G401.6 (cell line): ENCODE measurements around the gene TARBP2.
A peak's percentile ranks its signal among the peaks of the same experiment; 100 is the strongest.

Experiments
- FAIRE-seq: peaks from 2 replicates; lab custom pipeline; 2012; peaks lifted over from hg19 to GRCh38; lab: Jason Lieb, UNC

The TARBP2 gene

GRCh38 chr12:53500776-53501614 lies at the start of gene TARBP2:
Gene TARBP2, plus strand, starts transcription at chr12:53501283. Its CDS starts 126 bp downstream, at chr12:53501409.
- FAIRE-seq = peak; percentile 99

DNA sequence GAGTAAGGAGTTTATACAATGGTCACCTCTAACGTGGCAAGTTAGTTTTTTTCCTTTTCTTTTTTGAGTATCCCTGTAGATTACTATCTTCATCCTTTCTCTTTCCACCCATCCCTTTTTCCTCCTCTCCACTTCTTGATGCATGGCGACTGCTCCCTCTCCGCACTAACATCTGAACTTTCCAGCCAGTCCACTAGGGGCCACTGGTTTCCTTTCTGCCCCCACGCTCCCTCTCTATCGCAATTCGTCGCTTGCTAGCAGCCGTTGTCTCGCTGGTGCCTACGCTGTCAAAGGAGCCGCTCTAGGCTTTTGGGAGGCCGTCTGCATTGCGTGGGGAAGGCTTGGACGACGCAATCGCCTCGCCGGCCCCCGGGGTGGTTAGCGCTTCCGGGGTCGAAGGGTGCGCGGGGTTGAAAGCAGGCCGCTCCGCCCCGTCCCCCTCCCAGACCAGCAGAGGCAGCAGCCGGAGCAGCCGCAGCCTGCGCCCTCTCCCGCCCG lies 49.4 kb upstream of the TARBP2 start, which contains the start of gene PCBP2:
Gene PCBP2, plus strand, starts transcription at position 442 of the 498 bp plus-strand sequence. CDS start 2,699 bp downstream, outside the sequence.
- peak; percentile 98 for FAIRE-seq

DNA sequence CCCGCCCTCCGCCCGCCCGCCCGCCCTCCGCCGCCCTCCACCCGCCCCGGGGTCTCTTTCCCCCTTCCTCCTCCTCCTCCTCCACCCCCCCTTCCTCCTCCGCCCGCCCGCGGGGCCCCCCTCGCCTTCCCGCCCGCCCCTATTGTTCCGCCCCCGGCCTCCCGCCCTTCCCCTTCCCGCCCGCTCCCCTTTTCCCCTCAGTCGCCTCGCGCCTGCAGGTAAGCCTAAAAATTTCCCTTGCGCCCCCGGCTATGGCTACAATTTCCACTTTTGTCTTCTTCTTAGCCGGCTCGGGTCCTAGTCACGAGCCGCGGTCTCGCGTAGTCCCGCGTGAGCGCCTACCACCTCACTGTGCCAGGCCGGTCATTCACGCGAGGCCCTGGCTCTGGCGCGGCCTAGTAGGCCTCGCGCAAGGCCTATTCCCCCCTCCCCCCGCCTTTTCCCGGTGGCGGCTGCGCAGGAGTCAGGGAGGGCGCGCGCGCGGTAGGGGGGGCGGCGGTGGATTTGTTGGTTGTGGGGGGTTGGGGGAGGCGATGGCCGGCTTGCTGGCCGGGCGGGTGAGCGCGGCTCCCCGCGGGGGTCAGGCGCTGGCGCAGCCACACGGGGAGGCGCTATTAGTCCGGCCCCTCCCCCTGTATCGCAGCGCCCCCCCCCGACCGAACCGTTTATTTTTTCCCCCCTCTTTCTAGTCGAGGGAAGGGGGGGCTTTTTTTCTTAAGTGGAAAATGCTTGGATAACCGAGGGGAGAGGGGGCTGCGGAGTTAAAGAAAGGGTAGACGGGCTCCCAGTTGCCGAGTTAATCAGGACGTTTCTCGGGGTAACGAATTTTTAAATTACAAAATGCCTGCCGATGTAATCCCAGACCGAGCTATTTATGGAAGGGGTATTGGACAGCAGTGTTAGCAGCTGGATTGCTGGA lies 48.7 kb upstream of the TARBP2 start:
- FAIRE-seq = no peak

DNA sequence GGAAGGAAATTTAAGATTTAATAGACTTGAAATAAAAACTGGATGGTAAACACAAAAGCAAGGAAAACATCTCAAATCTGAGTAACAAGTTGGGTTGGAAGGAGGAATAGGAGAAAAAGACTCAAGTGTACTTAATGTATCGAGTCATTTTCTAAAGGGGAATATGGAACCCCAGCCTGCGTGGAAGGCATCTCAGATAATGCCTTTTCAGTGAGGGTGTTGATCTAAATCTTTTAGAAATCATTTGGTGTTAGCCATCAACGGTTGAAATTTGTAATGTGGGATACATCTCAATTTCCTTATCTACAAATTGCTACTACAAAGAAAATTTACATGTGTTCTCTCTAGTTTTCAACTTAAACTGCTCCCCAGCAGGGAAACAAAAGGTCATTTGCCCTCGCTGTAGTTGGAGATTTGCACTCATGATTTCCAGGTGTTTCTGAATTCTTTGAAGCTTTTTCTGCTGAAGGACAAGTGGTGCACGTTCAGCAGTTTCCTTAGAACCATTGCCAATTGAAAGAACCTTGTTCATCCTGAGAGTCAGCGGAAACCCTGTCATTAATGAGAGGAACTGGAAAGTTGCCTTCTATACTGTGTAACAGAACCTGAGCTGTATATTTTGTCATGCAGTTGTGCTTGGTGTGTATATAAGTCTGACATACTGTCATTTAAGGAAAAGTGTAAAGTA lies 47.0 kb upstream of the TARBP2 start:
- no peak for FAIRE-seq

GRCh38 chr12:53454707-53455106 lies 46.4 kb upstream of the TARBP2 start:
- no peak for FAIRE-seq

- FAIRE-seq = no peak
Observed at GRCh38 chr12:53456654-53457366, 44.3 kb upstream of the TARBP2 start.

DNA sequence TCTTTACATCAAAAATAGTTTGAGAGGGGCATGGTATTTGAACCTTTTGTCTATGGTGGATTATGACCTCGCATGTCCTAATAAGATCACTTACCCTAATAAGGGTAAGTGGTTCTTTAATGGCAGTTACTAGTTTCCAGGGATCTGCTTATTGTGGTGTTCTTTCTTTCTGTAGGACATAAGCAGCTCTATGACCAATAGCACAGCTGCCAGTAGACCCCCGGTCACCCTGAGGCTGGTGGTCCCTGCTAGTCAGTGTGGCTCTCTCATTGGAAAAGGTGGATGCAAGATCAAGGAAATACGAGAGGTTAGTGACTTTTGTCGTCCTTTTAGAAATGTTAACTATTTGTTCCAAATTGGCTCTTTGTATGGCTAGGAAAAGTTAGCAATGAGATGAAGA lies 42.0 kb upstream of the TARBP2 start:
- no peak for FAIRE-seq

DNA sequence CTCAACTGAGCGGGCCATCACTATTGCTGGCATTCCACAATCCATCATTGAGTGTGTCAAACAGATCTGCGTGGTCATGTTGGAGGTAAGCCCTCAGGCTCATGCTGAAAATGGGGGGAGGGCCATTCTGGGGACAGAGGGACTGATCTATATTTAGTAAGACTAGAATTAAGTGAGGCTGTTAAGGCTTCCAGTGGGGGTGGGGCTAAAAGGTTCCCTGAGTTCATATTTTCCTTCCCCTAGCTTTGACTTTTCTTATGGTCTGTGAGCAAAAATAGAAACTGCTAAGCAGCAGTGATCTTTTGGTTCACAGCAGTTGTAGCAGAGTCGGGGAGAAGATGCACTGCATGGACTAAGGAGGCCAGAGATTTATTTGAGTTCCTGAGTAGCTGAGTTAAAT lies 40.0 kb upstream of the TARBP2 start:
- no peak for FAIRE-seq

GRCh38 chr12:53461591-53461990 lies 39.5 kb upstream of the TARBP2 start:
- no peak for FAIRE-seq

DNA sequence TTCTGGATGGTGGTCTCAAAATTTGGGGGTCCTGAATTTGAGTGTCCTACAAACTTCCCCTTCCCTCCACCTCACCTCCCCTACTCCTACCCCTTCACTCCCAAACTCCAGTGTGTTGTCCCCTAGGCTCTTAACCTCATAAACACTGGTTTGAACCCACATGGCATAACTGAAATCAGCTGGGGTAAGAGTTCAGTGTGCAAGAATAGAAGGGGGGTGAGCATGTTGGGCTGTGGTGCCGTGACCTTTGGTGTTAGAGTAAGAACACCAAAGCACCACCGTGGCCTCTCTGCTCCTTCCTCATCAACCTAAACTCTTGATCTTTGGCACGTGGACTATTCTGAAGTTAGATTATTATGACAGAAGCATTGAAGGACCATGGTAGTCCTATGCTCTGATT lies 38.1 kb upstream of the TARBP2 start:
- no peak for FAIRE-seq

DNA sequence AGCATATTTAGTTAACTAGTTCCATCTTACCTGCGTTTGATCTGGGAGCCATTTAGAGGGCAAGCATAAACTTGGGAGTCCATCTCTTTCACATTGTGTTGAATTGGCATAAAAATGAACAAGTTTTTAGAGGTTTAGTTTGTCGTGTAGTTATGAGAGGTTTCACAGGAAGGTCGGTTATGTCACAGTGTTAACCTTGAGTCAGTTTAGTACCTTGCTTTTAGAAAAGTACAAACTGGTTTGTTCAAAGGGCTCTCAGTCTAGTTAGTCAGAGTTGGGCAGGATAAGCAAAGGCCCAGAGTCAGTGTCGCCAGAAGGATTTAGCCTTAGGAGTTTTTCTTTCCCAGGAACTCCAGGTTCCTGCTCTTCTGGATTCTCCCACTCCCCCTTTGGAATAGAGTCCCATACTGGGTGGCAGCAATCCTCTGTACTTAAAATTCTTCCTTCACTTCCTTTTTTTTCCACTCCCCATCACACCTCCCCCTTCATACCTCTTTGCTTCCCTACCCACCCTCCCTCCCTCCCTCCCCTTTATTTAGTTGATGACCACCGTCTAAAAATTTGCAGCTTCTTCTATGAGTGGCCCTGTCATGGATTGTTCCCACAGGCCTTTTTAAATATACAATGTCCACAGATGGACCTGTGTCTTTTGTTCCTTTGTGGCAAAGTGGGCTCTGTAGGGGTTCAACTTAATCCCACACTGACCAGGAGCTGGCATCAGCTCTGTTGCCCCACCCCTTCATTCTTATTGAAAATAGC lies 37.1 kb upstream of the TARBP2 start:
- no peak for FAIRE-seq

GRCh38 chr12:53464685-53465418 lies 36.2 kb upstream of the TARBP2 start:
- no peak for FAIRE-seq

- FAIRE-seq = no peak
Observed at GRCh38 chr12:53465679-53466078, 35.4 kb upstream of the TARBP2 start.

- FAIRE-seq = no peak
Observed at GRCh38 chr12:53466640-53467039, 34.4 kb upstream of the TARBP2 start.

DNA sequence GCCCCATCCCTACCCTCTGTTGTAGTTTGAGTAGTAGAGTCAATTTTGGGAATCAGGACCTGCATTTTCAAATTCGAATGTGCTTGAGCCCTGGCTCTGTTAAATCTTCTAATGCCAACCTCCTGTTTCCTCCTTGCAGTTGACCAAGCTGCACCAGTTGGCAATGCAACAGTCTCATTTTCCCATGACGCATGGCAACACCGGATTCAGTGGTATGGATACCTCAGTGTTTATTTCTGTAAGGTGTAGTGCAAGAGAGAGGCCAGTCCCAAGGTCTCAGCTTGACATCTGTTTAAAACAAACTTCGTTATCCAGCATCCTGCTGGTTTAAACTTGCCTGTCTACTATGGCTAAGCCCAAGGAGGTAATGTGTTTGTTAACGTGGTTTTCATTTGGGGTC lies 34.0 kb upstream of the TARBP2 start:
- FAIRE-seq = no peak

GRCh38 chr12:53467880-53468279 lies 33.2 kb upstream of the TARBP2 start:
- FAIRE-seq = no peak

GRCh38 chr12:53468282-53468681 lies 32.8 kb upstream of the TARBP2 start:
- FAIRE-seq = no peak

GRCh38 chr12:53472056-53472582 lies 29.0 kb upstream of the TARBP2 start:
- no peak for FAIRE-seq

GRCh38 chr12:53474077-53474476 lies 27.0 kb upstream of the TARBP2 start:
- no peak for FAIRE-seq

DNA sequence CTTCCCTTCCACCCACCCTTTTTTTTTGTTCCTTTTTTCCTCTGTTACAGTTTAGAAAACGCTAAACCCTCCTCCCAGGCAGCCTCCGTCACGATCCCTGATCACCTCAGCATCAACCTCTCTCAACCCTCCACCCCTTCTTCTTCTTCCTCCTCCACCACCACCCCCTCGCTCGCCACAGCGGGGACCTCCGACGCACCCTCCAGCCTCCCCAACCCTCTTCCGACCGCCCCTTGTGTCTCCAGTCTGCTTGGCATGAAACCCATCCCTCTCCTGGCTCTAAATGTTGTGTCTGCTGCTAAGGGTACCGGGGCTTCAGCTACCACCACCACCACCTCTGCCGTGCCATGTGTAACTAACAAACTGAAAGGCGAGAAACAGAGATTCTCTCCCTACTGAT lies 26.3 kb upstream of the TARBP2 start:
- FAIRE-seq = no peak
